Lower leg skin (tissue), 3 donors: ENCODE data around the gene ZBTB32.

Source experiments
- POLR2A ChIP-seq, 2 donors: fragments of 450-650 bp; IDR thresholded peaks; one replicate each; pipeline ENCODE4 v1.6.1; 2016 to 2017; ENCODE audit warnings: antibody characterized with exemption in 2 of 2, mild to moderate bottlenecking in 1 of 2, moderate library complexity in 1 of 2
- TF ChIP-seq, protein P1 (sequence below), 3 donors: fragments of 450-650 bp; IDR thresholded peaks; one replicate each; pipeline ENCODE4 v1.5.1; 2016; ENCODE audit warnings: antibody characterized with exemption in 3 of 3, mild to moderate bottlenecking in 3 of 3, moderate library complexity in 2 of 3

DNA sequence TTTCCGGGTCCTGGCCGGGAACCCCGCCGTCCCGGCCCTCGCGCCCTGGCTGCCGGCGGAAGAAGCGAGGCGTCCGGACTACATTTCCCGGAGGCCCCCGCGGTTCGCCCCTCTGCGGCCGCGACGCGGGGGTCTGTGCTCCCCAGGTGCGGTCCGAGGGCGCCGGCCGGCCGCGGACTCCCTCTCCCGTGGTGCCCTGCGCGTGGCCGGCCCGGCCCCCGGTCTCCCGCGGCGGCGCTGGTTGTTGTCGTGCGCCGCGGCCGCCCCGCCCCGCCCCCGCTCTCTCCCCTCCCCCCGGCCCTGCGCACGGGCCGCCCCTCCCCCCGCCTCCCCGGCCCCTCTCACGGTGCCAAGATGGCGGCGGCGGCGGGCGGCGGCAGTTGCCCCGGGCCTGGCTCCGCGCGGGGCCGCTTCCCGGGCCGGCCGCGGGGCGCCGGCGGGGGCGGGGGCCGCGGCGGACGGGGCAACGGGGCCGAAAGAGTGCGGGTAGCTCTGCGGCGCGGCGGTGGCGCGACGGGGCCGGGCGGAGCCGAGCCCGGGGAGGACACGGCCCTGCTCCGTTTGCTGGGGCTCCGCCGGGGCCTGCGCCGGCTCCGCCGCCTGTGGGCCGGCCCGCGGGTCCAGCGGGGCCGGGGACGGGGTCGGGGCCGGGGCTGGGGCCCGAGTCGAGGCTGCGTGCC, 13.4 kb downstream of the ZBTB32 start, which contains the start of gene KMT2B:
- TF ChIP-seq, protein P1, sequence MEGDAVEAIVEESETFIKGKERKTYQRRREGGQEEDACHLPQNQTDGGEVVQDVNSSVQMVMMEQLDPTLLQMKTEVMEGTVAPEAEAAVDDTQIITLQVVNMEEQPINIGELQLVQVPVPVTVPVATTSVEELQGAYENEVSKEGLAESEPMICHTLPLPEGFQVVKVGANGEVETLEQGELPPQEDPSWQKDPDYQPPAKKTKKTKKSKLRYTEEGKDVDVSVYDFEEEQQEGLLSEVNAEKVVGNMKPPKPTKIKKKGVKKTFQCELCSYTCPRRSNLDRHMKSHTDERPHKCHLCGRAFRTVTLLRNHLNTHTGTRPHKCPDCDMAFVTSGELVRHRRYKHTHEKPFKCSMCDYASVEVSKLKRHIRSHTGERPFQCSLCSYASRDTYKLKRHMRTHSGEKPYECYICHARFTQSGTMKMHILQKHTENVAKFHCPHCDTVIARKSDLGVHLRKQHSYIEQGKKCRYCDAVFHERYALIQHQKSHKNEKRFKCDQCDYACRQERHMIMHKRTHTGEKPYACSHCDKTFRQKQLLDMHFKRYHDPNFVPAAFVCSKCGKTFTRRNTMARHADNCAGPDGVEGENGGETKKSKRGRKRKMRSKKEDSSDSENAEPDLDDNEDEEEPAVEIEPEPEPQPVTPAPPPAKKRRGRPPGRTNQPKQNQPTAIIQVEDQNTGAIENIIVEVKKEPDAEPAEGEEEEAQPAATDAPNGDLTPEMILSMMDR (IDR thresholded peaks at IDR 0.05), result no peak
- TF ChIP-seq POLR2A (IDR thresholded peaks at IDR 0.05), result no peak
